Left ventricle myocardium inferior (tissue), 1 donor: ENCODE data around the gene TSHZ2. TPM values are rescaled to one million over a fixed set of nuclear protein-coding genes. Genes with fewer than 3 reads are reported as not detected.

Source experiments
- DNase-seq: peaks from one replicate; pipeline ENCODE4 v3.0.0-alpha.2; 2020
- H3K27ac ChIP-seq: fragments of 200-600 bp; replicated peaks from 2 replicates; pipeline ENCODE4 v1.8.0; 2021
- H3K27me3 ChIP-seq: fragments of 200-600 bp; 2 replicates; pipeline ENCODE4 v1.8.0; 2021; ENCODE audit warnings: low read depth
- H3K36me3 ChIP-seq: fragments of 200-600 bp; 2 replicates; pipeline ENCODE4 v1.8.0; 2021
- H3K4me1 ChIP-seq: fragments of 200-600 bp; 2 replicates; pipeline ENCODE4 v1.8.0; 2021
- H3K4me3 ChIP-seq: fragments of 200-600 bp; 2 replicates; pipeline ENCODE4 v1.8.0; 2021; ENCODE audit warnings: mild to moderate bottlenecking, moderate library complexity
- H3K9me3 ChIP-seq: fragments of 200-600 bp; replicated peaks from 2 replicates; pipeline ENCODE4 v1.8.0; 2021
- CTCF ChIP-seq: fragments of 200-600 bp; IDR thresholded peaks from 2 replicates; pipeline ENCODE4 v1.8.0; 2021; ENCODE audit warnings: antibody characterized with exemption, mild to moderate bottlenecking, borderline replicate concordance
- intact Hi-C: fragments of 100-400 bp; cut with micrococcal nuclease; formaldehyde crosslinking; loops from one replicate; pipeline ENCODE4 v1.11.0; 2022
- total RNA-seq: library from RNA; stranded (reverse); fragmentation: NEBNext Ultra II Directional; extraction: Animal tissue kit (Norgen Biotek cat#: 25700); gene quantifications from one replicate; pipeline ENCODE4 v1.2.1, GENCODE V29; 2021
- donor health status: DM: no; HTN: yes; CAD: no; lungs with severe emphysema.

Gene TSHZ2
- total RNA-seq, 1 donor from 2014 or later: 3.1 TPM

GRCh38 chr20:53258741-53259140 lies 286.6 kb downstream of the TSHZ2 start:
- no peak for TF ChIP-seq CTCF
- Histone ChIP-seq H3K4me1 (no peaks in the 10 kb centered on the region), H3K36me3 (no peaks in the 10 kb centered on the region), H3K4me3 (no peak overlapping the region), H3K9me3 (no peaks in the 10 kb centered on the region), H3K27me3 (no peaks in the 10 kb centered on the region), H3K27ac (no peak overlapping the region)
- no peak for DNase-seq
- intact Hi-C loops: no loop called here

- H3K4me3 ChIP-seq: no peak overlapping the region
- intact Hi-C loops: no loop called here
- no peak overlapping the region for H3K27ac ChIP-seq
- H3K4me1 ChIP-seq: no peaks in the 10 kb centered on the region
- H3K36me3 ChIP-seq: no peaks in the 10 kb centered on the region
- H3K9me3 ChIP-seq: no peaks in the 10 kb centered on the region
- DNase-seq: no peak
- no peaks in the 10 kb centered on the region for H3K27me3 ChIP-seq
- TF ChIP-seq CTCF: no peak
Measured at GRCh38 chr20:53260168-53260567, 288.0 kb downstream of the TSHZ2 start.

- H3K27ac ChIP-seq: no peak overlapping the region
- no peaks in the 10 kb centered on the region for H3K27me3 ChIP-seq
- no peak overlapping the region for H3K4me3 ChIP-seq
- H3K9me3 ChIP-seq: no peaks in the 10 kb centered on the region
- no peak for DNase-seq
- intact Hi-C loops: no loop called here
- H3K36me3 ChIP-seq: no peaks in the 10 kb centered on the region
- no peak for TF ChIP-seq CTCF
- H3K4me1 ChIP-seq: no peaks in the 10 kb centered on the region
Measured at GRCh38 chr20:53260591-53260990, 288.4 kb downstream of the TSHZ2 start.

- Histone ChIP-seq H3K27ac (no peak overlapping the region), H3K27me3 (no peaks in the 10 kb centered on the region), H3K4me3 (no peak overlapping the region), H3K4me1 (no peaks in the 10 kb centered on the region), H3K36me3 (no peaks in the 10 kb centered on the region), H3K9me3 (no peaks in the 10 kb centered on the region)
- no peak for DNase-seq
- intact Hi-C loops: no loop called here
- TF ChIP-seq CTCF: no peak
Measured at GRCh38 chr20:53262365-53262764, 290.2 kb downstream of the TSHZ2 start.

- no peak overlapping the region for H3K27ac ChIP-seq
- no peaks in the 10 kb centered on the region for H3K27me3 ChIP-seq
- H3K4me1 ChIP-seq: no peaks in the 10 kb centered on the region
- no peak for DNase-seq
- no peaks in the 10 kb centered on the region for H3K9me3 ChIP-seq
- intact Hi-C loops: no loop called here
- no peaks in the 10 kb centered on the region for H3K36me3 ChIP-seq
- no peak overlapping the region for H3K4me3 ChIP-seq
- TF ChIP-seq CTCF: no peak
Measured at GRCh38 chr20:53263554-53264438, 291.6 kb downstream of the TSHZ2 start.
